HG03469 (cell line): ENCODE results near the gene TUBB.

Experiments
- ATAC-seq: cut with Tn5 transposase; IDR thresholded peaks from one replicate; pipeline ENCODE4 v1.9.1; 2021; ENCODE audit warnings: mild to moderate bottlenecking, moderate library complexity, moderate number of reproducible peaks; ENCODE audit not compliant: unreplicated experiment

Gene TUBB

GRCh38 chr6:30719791-30720737 lies at the start of gene TUBB:
TUBB (plus strand) TSS chr6:30720352; CDS start chr6:30720507, 155 bp downstream.
- ATAC-seq = no peak

- ATAC-seq = no peak
Measured at GRCh38 chr6:30670760-30671527, 49.2 kb upstream of the TUBB start.

- ATAC-seq = no peak
Measured at GRCh38 chr6:30672445-30673253, 47.5 kb upstream of the TUBB start, which contains the start of gene DHX16. DHX16 (minus strand) TSS chr6:30673006; CDS start chr6:30672841, 165 bp downstream.

DNA sequence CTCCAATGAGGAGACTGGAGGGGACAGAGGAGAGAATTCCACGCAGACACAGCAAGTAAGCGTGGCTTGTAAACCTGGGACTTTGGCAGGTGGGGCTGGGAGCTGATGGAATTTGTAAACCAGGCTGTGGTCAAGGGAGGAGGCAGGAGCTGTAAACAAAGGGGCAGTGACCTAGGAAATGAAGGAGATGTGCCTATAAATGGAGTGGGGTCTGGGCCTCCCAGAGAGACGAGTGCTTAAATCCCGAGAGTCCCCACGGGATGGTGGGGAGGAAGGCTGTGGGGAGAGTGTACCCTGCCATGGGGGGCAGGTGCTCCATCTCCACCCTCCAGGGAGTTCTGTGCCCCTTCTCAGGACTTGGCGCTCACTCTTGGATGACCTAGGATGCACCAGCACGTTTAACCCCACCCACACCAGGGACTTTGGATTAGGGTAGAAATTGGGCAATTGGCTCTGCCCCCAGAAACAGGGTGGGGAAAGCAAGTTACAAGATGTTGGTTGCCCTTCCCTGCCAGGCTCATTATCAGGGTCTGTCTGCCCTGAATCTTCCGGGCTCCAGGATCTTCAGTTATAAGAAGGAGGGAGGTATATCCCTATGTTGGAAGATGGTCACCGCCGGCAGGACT lies 43.4 kb upstream of the TUBB start:
- no peak for ATAC-seq

- no peak for ATAC-seq
Measured at GRCh38 chr6:30678964-30679726, 41.0 kb upstream of the TUBB start.

- no peak for ATAC-seq
Measured at GRCh38 chr6:30679765-30680535, 40.2 kb upstream of the TUBB start.

DNA sequence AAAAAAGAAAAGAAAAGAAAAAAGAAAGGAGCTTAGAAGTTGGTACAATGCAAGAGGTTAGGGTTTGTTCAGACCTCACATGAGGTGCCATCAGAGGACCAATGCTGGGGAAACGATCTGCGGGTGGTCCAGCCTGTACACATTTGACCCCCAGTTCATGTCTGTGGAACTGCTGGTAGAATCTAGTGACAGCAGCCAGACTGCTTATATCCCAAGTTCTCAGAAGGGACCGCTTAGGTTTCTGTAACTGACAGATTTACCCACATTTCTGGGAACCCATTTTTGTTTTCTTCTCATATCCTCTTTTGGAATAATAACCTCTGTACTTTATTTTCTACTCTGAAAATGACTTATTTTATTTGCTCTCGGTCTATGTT lies 38.4 kb upstream of the TUBB start:
- ATAC-seq = no peak

- peak; percentile 34 for ATAC-seq
Measured at GRCh38 chr6:30682143-30683117, 37.7 kb upstream of the TUBB start.

GRCh38 chr6:30683183-30683979 lies 36.8 kb upstream of the TUBB start:
- no peak for ATAC-seq

- no peak for ATAC-seq
Measured at GRCh38 chr6:30683980-30684338, 36.2 kb upstream of the TUBB start.

- ATAC-seq = no peak
Measured at GRCh38 chr6:30684386-30685156, 35.6 kb upstream of the TUBB start.

- no peak for ATAC-seq
Measured at GRCh38 chr6:30685157-30686008, 34.8 kb upstream of the TUBB start.

- ATAC-seq = no peak
Measured at GRCh38 chr6:30686009-30686907, 33.9 kb upstream of the TUBB start, which contains the start of gene PPP1R18. PPP1R18 (minus strand) TSS chr6:30686645; CDS start chr6:30686018, 627 bp downstream.
